GM12892 (cell line): ENCODE data around the gene JAML.

Experiments
- DNase-seq: peaks from one replicate; pipeline ENCODE4 v3.0.0; 2011; ENCODE audit not compliant: insufficient read length
- FAIRE-seq: peaks from 2 replicates; lab custom pipeline; 2011; peaks lifted over from hg19 to GRCh38; lab: Jason Lieb, UNC
- POLR2A ChIP-seq: IDR thresholded peaks from 2 replicates; pipeline ENCODE4 v1.6.1; 2011; ENCODE audit warnings: low read depth, low read length, control low read depth
- POLR2AphosphoS5 ChIP-seq: IDR thresholded peaks from 2 replicates; pipeline ENCODE4 v1.6.1; 2011; ENCODE audit warnings: low read depth, low read length, control low read depth
- TAF1 ChIP-seq: IDR thresholded peaks from 2 replicates; pipeline ENCODE4 v1.6.1; 2011; ENCODE audit warnings: low read depth, mild to moderate bottlenecking, control low read depth, low read length, borderline replicate concordance

JAML gene

DNA sequence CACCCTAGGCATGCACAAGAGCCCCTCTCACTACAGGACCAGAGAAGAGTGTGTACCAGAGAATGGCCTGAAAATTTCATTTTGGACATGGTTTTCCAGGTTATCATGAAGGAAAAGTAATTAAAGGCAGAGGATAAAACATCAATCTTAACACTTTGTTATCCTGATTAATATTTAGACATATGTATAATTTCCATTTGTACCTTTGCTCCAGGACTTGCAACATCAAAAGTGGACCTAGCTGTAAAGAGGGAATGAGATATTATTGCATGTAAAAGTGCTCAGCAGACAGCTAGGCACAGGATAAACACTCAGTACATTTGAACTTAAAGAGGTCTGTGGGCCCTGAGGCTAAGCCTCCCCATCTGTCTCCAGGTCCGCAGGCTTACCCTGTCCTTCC lies 70.2 kb downstream of the JAML start:
- DNase-seq, result no peak
- no peak for FAIRE-seq
- TF ChIP-seq POLR2AphosphoS5 (no peak), POLR2A (no peak), TAF1 (no peak)

DNA sequence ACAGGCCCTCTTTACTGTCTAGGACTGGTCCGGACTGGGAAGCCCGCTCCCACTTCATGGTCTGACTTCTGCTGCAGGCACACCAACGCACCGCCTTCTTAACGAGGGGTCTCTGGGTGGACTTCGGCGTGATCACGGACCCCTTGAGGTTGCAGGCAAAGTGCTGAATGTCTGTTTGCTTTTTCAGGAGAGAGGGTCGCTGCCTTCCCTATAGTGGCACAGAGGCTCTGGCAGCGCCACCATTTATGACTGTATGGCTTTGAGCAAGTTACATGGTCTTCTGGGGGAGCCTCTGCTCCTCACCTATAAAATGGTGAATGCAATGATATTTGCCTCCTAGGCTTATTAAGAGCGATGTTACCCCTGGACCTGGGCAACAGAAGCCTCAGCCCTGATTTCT lies 70.8 kb downstream of the JAML start:
- no peak for DNase-seq
- TF ChIP-seq TAF1, result no peak
- no peak for TF ChIP-seq POLR2AphosphoS5
- TF ChIP-seq POLR2A, result no peak
- FAIRE-seq, result no peak

DNA sequence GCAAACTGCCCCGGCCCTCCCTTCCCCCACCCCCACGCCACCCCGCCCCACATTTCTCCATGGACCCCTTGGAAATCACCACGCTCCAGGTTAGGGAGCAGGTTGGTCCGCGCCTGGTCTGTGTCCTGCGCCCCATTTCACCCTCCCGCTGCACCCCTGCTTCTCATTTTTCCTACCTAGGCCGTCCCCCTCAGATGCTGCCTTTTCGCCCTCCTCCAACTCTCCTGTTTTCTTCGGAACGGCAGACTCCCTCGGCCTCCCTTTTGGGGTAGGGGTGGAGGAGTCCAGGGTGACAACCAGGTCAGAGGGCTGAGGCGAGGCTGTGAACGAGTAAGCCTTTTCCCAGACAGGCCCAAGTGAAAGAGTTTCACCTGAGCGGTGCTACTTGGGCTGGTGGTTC lies 71.3 kb downstream of the JAML start:
- FAIRE-seq, result no peak
- no peak for DNase-seq
- no peak for TF ChIP-seq TAF1
- no peak for TF ChIP-seq POLR2AphosphoS5
- TF ChIP-seq POLR2A, result no peak

DNA sequence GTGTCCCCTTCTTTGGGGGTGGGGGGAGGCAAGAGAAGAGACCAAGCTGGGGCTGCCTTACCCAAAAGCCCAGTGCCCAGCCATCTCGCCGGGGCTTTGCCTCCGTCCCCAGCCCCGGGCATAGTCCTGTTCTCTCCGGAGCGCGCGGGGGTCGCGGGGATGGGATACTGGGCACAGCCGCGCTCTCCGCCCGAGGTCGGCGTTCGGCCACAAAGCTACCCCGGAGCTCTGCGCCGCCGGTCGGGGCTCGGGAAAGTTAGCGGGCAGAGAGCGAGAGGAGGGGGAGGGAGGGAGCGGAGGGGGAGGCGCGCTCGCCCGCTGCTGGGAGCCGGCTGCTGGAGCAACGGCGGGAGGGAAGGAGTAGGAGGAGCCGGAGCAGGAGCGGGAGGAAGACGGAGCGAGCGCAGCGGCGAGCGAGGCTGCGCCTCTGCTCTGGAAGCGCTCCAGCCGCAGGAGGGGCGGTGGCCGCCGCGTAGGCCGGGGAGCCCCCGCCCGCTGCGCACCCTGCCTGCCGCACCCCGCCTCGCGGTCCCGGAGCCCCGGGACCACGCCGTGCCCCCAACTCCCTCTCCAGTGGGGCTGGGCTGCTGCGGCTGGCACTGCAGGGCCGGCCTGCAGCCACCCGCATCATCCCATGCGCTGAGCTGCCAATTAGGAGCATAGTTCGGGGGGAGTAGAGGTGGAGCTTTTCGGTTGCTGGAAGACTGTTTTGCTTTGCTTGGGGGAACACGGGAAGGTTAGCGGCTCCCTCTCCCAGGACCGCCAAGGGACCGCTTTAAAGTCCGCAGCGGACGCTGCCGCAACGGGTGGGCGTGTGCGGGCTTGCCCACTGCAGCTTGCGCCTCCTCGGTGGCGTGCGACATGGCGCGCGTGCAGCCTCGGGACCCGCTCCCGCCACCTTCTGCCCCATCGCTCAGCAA lies 72.0 kb downstream of the JAML start, which contains the start of gene SCN4B:
Gene SCN4B, minus strand, starts transcription at position 272 of the 920 bp plus-strand sequence. Its CDS starts 150 bp downstream, at position 122.
- DNase-seq, result no peak
- TF ChIP-seq POLR2A (no peak), TAF1 (no peak), POLR2AphosphoS5 (no peak)
- no peak for FAIRE-seq

DNA sequence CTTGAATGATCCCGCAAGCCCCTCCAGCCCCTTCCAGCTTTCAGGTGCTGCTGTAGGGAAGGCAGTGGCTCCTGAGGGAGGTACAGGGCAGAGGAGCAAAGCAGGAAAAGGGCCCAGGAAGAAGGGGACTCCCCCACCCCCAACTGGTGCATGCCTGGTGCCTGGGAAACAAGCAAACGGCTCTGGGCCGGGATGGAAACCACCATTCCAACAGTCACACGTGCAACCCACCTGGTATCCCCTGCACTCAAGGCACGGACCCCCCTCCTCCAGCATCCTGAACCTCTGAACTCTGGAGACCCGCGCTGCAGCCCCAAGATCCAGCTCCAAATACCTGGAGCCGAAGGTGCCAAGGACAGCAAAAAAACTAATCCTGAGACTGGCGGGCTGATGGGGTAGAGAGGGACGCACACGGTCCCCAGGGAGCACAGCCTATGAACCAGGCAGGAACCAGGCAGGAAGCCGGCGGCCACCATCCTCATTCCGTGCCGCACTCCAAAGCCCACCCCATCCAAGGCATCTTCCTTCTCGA lies 72.7 kb downstream of the JAML start:
- no peak for TF ChIP-seq TAF1
- no peak for TF ChIP-seq POLR2A
- TF ChIP-seq POLR2AphosphoS5, result no peak
- FAIRE-seq, result no peak
- no peak for DNase-seq

DNA sequence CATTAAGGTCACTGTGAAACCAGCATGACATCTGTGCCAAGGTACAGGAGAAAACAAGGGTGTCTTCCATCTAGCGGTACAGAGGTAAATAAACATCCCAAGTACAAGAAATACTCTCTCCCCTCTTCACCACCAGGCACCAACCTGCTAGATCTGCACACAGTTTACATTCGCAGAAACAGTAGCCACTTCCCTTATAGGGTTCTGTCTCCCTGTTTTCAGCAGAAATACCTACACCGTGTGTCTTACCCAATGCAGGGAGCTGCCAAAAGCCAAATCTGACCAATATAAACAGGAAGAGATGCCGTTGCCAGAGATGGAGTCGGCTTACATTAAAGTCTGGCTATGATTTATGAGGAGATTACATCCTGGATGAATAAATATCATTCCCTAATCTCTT lies 73.4 kb downstream of the JAML start:
- DNase-seq (no peak), FAIRE-seq (no peak)
- TF ChIP-seq POLR2AphosphoS5, result no peak
- no peak for TF ChIP-seq POLR2A
- no peak for TF ChIP-seq TAF1

DNA sequence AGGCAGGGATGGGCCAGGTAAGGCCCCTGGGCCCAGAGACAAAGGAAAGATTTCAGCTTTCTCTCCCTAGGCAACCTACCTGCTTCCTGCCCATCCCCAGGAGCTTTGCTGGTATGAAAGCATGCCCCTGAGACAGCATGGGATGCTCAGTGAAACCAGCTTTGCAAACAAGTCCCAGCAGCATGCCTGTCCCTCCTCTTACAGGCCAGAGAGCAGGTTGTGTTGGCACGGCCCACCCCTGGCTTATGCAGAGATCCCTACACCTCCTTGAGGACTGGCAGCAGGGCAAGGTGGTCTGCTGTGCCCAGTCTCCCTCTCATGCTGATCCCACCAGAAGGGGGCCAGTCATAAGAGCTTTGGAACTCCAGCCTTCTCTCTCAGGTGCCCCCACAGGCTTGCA lies 75.3 kb downstream of the JAML start:
- FAIRE-seq (no peak), DNase-seq (no peak)
- TF ChIP-seq TAF1 (no peak), POLR2A (no peak), POLR2AphosphoS5 (no peak)

DNA sequence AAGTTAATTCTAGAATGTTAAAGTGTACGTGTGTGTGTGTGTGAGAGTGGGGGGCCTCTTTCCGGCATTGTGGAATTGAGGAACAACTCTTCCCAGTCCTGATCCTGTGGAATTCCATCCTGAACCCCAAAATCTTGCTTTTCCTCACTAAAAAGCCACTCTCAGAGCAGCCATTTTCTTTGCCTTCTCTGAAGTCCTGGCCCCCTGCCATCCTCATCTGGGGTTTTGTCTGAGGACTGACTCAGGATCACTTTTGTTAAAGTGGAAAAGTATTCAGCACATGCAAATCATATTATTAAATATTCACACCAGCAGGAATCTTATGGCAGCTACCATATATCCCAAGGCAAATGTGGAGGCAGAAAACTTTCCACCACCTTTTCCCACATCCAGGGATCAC lies 76.0 kb downstream of the JAML start:
- DNase-seq (no peak), FAIRE-seq (no peak)
- TF ChIP-seq POLR2AphosphoS5, result no peak
- no peak for TF ChIP-seq TAF1
- TF ChIP-seq POLR2A, result no peak

DNA sequence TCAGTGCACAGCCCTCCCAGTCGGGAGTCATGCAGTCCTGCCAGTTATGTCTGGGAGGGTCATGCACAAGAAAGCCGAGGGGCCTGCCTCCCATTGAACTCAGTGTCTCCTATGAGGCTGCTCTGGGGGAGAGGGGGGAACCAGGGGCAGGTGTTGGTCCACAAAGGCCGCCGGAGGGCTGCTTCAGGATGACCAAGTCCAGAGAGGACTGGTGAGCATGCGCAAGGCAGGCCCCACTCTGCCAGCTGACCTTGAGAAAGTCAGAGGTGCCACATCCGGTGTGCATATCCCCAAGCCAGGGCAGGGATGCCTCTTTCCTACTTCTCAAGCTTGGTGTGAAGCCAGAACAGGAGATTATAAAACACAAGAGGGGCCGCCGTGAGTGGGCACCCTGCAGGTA lies 76.6 kb downstream of the JAML start:
- TF ChIP-seq TAF1, result no peak
- no peak for TF ChIP-seq POLR2A
- TF ChIP-seq POLR2AphosphoS5, result no peak
- DNase-seq (no peak), FAIRE-seq (no peak)

DNA sequence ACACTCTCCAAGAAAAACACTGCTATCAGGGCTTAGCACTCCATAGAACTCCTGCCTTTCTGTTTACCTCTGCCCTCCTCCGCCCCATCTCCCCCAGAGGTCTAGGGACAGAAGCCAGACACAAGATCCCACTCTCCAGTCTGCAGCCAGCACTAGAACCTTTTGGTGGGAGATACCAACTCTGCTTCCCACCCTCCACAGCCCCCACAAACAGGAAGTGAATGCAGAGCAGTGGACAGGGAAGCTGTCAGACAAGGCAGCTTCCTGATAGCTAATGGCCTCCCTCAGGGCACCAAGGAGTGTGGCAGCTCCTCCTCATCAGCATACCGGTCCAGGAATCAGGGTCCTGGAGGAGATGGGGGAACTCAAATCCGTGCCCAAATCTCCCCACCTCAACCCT lies 77.3 kb downstream of the JAML start:
- no peak for FAIRE-seq
- DNase-seq, result no peak
- no peak for TF ChIP-seq TAF1
- no peak for TF ChIP-seq POLR2AphosphoS5
- no peak for TF ChIP-seq POLR2A

DNA sequence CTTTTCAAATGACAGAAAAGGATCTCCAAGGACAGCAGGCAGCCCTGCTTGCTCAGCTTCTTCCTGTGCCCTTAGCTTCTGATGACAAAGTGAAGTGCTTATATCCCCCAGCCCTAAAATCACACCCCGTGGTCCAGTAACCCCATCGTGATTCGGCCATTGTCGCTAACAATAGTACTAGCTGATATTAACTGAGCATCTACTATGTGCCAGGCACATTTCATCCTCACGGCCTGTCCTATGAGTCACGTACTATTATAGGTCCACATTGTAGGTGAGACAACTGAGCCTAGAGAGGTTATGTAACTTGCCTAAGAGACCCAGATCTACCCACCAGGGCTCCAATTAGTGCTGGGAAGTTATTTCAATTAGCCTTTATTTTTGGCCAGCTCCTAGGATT lies 78.3 kb downstream of the JAML start:
- DNase-seq (no peak), FAIRE-seq (no peak)
- no peak for TF ChIP-seq POLR2AphosphoS5
- no peak for TF ChIP-seq POLR2A
- no peak for TF ChIP-seq TAF1
